ENCODE measurements around the gene CDKN1C.

Gene CDKN1C

DNA sequence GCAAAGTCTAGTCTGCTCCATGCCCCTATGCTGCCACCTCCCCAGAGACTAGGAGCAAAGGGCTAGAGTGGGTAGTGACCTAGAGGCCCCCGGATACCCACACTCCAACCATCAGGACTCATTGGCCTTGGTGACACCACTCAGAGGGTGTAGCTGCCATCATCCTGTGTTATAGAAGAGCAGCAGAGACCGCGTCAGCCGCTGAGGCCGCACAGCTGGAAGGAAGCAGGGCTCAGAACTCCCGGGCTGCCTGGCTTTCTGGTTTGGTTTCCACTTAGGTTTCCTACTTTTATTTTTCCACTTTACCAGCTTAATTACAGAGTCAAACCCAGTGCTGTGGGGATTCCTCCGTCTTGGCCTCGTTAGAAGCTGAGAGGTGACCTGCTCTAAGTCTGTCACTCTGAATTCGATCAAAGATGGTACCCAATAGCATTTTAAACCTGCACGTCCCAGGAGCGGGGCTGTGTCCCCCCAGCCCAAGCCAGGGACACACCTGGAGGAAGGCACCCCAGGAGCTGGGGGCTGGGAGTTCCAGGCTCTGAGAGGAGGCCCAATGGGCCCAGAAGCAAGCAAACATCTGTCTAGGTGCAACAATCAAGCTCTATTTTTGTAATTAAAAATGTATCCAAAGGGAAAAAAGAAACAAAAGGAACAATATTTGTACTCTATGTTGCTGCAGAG, 2.1 kb upstream of the CDKN1C start:
- no peak for DNase-seq

DNA sequence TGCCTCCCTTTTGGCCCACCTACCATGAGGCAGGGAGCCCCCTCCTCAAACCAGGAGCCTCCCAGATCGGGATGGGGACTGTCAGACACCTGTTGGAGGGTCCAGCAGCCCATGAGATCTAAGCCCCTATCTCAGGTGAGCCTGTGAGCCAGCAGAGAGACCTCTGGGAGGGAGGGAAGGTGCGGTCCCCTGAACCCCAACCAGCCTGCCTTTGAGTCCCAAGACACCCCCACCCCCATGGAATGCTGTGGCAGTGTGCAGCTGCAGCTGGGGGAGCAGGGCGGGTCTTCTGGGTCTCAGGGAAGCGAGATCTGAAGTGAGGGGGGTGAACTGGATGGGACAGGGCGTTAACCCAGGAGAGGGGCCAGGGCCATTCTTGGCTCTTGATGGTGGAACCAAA, 1.4 kb upstream of the CDKN1C start:
- DNase-seq: no peak

DNA sequence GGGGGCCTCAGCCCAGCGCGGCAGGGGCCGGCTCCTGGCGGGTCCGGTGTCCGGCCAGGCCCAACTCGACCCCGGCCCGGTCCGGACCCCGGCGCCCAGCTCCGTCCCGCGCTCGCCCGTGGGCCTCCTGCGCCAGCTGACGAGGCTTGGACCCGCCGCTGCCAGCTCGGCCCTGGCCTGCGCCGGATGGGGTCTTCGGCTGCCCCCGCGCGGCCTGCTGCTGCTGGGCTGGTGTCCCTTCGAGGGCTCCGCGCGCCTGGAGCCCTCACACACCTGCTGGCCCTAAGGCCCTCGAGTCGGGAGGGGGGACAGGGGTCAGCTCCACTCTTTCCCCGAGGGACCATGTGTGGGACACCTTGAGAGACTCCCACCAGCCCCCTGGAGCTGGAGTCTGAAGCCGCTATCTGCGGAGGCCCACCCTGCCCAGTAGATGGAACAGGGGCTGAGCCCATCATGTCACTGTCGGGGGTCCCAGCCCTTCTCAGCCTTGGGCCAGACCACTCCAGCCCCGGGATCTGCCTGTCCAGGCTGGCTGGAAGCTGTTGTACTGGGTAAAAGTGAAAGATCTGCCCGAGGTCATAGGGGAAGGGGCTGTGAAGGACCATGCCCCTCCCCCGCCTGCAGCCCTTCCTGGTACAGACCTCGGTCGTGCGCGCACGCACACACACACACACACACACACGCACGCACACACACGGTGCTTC, 768 bp upstream of the CDKN1C start:
- no peak for DNase-seq

DNA sequence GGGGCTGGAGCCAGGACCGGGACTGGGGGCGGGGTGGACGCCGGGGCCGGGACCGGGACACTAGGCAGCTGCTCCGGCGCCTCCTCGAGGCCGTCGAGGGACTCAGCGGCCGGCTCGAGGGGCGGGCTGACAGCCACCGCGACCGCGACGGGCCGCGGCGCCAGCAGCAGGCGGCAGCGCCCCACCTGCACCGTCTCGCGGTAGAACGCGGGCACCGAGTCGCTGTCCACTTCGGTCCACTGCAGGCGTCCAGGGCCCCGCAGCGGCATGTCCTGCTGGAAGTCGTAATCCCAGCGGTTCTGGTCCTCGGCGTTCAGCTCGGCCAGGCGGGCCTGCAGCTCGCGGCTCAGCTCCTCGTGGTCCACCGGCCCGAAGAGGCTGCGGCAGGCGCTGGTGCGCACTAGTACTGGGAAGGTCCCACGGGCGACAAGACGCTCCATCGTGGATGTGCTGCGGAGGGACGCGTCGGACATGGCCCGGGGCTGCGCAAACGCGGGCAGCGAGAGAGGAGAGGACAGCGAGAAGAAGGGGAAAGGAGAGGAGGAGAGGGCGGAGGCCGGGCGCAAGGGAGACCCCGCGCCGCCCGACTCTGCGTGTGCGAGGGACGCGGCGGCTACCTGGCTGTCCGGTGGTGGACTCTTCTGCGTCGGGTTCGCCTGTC, 428 bp downstream of the CDKN1C start:
- DNase-seq: peak in 1 of 2 donors; percentile 41

DNA sequence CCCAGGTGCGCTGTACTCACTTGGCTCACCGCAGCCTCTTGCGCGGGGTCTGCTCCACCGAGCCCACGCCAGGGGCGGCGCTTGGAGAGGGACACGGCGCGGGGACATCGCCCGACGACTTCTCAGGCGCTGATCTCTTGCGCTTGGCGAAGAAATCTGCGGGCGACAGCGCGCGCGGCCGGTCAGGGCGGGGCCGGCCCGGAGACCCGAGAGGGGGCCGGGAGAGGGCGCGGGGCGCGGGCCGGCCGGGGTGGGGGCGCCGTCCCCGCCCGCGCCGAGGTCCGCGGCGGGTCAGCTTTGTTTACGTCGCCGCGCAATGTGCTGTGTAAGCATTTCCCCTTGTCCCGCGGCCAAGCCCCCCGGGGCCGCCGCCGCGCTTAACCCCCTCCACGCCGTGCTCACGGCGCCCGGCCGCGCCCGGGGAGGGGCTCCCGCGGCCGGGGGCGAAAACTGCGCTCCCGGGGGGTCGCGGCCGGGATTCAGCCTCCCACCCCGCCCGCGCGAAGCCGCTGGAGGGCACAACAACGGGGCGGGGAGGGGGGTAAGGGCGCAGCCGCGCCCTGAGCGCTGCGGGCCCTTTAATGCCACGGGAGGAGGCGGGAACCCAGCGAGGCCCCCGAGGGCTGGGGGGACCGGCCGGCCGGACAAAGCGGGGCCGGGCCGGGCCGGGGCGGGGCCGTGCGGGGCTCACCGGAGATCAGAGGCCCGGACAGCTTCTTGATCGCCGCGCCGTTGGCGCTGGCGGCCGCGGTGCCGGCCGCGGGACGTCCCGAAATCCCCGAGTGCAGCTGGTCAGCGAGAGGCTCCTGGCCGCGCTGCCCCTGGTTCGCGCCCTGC, 1.4 kb downstream of the CDKN1C start:
- DNase-seq: no peak

DNA sequence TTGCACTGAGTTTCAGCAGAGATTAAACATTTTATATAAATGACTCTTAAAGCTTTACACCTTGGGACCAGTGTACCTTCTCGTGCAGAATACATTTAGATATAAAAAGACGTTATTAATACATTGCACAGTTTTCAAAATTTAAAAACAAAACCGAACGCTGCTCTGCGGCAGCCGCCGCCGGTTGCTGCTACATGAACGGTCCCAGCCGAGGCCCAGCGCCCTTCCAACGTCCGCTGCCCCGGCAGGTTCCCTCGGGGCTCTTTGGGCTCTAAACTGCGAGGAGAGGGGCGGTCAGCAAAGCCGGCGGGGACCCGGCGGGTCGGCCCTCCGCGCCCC, 2.0 kb downstream of the CDKN1C start:
- DNase-seq: no peak

DNA sequence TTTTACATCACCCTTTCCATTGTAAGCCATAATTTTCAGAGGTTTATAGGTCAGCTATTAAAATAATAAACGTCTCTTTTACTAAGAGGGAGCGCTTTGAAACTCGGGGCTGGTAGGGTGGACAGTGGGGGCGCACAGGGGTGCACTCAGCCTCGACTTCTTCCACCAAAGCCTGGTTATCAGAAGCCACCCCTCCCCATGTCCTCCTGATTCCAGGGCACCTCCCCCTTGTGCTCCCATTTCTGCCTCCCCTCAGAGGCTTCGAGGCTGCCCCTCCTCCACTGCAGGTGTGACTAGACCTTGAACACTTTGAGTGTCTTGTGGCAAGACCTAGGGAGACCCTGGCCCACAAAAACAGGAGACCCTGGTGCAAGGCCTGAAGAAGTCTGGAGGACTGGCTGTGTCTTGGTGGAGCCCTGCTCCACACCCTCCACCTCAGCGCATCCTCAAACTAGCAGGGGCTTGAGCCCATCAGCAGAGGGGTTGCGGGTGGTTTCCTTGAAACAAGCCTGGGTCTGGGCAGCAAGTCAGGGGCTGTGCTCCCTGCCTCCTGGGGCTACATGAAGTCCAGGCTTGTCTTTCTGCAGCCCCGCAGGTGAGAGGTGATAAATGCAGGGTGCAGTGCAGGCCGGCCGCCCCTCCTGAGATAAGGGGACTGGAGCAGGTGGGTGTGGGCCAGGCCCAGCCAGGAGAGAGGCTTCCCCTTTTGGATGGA, 3.0 kb downstream of the CDKN1C start:
- no peak for DNase-seq

DNA sequence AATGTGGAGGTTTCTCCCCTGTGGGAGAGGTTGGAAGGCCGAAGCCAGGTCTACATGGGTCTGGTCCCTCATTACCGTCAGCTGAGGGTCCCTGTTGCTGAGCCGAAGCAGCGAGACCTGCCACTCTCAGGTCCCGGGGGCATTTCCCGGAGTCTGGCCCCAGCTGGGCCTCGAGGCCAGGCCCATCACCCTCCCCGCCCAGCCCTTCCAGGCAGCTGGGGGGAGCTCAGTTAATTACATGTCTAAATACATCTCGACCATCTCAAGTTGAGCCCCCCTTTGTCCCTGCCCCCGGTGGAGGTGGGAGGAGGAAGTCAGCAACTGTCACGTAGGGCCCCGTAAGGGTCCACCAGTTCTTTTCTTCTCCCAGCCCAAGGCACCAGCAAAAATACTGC, 3.6 kb downstream of the CDKN1C start:
- no peak for DNase-seq

DNA sequence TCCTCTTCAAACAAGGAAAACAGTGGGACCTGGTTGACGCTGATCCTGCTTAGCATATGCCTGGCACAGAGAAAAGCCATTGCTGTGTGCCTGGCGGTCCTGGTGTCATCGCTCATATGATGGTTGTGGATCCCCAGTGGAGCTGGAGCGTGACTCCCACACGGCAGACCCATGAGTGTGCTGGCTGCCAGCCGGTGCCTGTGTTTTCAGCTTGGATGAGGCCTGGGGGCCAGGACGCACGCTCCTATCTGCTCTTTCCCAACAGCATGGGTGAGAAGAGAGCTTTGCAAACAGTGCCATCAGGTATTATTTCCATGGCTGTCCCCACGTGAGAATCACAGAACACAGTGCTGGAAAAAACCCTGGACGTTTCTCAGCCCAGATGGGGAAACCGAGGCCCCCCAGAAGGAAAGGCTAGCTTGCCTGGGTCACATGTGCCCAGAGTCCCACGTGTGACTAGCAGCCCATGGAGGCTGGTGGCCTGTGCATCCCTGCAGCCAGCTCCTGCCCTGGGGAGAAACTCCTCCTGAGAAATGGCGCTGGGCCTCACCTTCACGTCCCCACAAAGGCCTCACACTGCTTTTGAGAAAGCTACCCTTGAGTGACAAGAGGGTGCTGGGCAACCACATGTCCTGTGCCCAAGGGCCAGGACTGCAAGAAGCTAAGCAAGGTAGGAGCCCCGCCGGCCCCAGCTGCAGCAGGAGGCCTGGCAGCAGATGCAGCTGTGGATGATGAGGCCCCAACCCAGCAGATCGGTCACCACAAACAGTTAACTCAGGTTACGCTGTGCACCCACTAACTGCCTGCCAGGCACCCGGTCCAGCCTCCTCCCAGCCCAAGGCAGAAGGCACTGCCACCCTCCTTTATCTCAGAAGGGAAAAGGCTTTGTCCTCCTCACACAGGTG, 4.2 kb downstream of the CDKN1C start:
- no peak for DNase-seq

DNA sequence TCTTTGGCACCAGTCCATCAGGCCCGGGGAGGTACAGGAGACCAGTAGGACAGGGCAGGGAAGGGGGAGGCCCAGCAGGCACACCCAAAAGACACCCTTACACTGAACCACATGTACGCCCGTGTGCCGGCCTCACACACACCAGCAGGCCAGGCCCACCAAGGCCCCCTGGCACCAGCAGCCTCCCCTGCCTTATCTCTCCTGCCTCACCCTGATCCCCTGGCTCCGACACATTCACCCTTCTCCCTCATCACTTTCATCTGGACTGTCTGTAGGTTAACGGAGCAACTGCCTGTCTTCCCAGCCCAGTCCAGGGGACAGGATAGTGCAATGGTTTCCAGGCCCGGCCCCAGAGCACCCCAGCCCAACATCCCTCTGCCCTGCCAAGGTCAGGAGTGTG, 4.9 kb downstream of the CDKN1C start:
- no peak for DNase-seq

DNA sequence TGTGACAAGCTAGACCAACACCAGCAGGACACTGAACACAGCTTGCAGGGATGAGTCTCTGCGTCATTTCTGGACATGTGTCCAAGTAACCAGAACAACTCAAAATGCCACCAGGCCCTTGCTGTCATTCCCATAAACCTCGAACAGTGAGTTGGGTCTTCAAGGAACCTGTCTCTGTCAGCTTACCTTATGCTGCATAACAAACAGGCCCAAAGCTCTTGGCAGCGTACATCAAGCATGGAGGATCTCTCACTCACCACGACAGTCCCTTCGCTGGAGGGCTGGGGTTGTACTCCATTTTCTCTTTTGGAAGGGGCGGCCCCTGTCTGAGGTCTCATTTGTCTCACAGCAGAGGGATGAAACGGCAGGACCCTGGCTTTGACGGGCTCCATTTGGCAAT, 6.8 kb downstream of the CDKN1C start:
- DNase-seq: no peak

DNA sequence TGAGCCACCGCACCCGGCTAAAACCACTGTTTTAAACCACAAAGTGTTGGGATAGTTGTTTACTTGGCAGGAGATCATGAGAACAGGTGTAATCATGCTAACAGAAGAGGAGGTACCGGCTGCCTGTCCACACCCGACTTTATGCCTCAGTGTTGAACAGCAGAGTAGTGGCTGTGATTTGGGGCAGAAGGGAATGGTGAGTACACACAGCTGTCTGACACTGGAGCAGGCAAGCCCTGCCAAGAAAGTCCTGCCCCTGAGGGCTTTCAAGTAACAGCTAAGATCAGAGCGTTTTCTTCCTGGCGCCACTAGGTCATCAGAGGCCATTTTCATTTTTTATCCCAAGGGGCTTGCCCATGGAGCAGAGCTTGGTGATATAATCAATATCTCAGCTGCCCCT, 8.1 kb downstream of the CDKN1C start:
- DNase-seq: no peak

DNA sequence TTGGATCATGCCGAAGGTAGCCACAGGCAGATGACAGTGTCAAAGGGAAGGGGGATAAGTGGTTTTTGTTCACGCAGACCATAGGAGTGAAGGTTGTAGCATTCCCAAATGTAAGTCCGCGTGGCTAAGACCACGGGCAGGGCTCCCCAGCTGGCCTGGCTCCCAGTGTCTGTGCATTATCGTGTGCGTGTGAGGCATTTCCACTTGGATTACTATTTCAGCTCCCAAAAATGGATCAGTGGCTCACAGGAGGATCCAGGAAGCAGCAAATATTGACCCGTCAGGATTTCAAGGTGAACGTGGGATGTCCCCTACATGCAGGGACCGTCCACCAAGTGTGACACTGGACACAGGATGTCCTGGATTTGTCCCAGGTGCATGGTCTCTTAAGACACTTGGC, 10.6 kb downstream of the CDKN1C start:
- DNase-seq: no peak

DNA sequence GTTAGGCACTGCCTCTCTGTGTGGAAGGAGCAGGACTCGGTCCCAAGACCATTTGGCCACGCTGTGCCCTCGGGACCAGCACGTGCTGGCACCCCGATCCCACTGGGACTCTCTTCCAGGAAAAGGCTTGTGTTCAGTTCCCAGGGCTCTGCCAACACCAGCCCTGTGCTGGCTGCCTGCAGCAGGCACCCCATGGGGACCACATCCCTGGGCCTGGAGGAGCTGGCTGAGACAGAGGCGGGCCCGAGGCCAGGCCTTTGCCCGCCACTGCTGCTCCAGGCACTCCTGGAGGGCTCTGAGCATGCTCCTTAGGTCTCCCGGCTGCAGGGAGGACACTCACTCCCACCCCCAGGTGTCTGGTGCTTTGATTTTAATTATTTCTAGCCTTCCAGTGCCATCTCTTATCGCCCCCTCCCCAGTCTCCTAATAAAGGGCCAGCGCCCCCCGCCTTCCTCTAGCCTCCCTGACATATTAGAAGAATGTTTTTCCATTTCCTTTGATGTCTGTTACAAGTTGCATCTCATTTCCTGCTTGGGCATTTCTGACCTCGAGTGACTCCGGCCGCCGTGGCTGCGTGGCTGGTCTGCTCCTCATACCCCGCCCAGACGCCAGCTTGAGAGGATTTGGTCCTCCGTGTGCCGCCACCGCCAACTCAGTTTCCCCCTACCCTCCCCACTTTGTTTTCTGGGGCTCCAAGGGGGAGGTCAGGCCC, 14.4 kb downstream of the CDKN1C start:
- no peak for DNase-seq

DNA sequence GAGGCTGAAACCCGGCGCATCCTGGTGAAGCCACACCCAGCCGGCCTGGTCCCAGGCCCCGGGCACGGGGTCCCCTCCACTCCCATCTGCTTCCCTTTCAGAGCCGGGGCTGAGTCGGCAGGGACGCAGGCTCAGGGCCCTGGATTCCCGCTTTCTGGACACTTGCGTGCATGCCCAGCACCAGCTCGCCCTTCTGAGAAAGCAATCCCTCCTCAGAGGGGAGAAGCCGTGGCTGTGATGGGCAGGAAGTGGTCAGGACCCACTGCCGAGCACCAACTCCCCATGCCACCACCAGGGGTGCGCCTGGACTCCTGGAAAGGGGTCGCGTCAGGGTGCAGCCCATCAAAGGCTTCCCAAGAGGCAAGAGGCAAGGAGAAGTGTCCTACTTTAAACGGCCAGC, 15.1 kb downstream of the CDKN1C start:
- no peak for DNase-seq

DNA sequence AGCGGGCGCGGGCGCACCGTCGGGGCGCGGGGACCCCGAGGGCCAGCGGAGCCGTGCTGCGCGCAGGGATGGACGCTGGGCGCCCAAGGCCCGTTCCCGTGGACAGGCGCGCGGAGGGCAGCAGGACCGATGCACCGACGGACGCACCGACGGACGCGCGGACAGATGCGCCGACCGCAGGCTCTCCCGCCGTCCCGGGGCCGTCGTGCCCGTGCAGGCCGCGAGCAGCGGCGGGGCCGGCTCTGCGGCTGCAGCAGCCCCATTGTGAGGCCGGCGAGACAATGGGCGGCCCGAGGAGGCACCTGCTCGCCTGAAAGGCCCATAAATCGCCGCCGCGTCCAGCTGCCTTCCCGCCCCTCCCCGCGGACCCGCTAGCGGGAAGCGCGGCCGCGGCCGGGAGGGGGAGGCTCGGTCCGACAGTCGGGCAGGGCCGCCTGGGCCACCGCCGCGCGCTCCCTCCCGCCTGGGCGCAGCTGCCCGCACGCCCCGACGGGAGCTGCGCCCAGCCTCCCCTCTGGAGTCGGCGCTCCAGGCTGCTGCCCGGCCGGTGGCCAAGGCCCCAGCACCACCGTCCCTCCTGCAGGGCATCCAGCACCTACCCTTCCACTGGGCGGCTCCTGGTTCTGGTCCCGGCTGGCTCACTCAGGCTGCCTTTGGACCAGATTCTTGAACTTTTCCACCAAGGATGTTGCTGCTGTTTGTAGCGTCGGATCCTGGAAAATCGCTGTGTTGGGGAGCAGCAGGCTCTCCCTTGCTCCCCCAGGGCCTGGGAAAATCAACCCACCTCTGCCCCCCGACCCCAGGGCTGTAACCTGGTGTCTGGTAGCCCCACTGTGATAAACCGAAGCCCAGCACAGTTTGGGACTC, 15.8 kb downstream of the CDKN1C start:
- DNase-seq: no peak

DNA sequence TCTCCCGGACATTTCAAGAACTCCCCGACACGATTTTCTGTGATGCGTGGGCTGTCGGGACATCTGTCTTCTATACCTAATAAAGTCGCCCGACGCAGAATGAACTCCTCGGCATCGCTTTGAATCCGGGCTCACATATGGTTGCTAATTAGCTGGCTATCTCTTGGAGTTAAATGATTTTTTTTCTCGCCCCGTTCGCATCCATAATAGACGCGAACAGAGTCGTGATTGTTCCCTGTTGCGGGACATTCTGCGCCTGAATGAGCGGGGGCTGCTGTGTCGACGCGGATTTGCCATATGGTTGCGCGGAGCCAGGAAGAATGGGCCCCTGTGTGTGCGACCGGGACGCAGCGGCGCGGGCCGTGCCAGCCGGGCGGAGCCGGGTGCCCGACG, 16.4 kb downstream of the CDKN1C start:
- DNase-seq: no peak

DNA sequence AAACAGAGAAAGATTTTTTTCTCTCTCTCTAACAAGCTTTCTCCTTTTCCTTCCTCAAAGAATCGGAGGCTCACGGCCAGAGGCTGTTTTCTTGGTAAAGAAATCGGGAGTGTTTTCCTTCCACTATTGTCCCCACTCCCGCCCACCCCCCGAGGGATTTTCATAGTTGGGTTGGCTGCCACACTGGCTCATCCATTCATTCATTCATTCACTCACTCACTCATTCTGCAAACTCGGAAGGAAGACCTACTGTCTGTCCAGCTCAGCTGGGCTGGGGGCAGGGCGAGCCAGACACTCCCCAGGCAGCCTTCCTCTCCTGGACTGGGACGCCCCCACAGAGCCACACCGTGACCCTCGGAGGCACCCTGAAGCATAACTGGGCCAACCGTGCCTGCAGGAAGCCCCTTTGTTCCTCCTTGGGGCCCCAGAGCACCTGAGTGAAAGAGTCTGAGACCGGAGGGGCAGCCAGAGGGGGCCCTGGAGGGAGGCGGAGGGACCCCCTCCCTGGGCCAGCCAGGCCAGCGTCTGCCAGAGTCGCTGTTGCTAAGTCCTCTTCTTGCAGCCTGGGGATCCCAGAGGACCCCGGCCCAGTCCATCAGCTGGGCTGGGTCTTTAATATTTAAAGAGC, 17.0 kb downstream of the CDKN1C start:
- DNase-seq: no peak

DNA sequence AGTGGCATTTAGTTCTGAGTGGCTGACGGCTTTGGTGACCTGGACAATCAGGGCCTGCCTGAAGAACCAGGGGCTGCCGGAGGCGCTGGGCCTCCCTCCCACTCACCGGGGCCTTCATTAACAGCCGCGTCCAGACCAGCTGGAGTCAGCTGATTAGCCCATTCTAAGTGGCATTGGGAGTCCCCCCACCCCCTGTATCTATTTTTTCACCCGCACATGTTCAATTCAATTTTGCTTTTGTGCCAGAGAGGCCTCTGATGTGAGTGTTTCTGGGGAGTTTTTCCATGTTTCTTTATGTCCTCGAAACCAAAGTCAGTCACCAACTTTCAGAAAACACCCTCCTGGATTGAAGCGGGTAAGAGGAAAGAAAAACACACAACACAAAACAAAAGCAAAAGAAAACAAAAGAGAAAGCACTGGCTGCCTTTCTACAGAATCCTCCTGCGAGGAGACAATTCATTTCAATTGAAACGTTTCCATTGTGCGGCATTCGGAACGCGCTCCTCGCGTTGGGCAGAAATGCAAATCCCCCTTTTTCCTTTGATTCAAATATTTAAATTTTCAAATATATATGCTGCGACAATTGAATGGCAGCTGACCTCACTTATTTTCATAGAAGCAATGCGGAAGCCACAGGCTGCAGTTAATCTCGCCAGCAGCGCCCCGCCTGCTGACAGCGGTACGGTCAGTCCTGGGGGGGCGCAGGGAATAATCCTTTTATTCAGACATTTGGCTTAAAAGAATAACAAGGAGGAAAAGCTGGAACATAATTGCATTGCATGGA, 17.7 kb downstream of the CDKN1C start:
- no peak for DNase-seq

All from stimulated activated CD4-positive, alpha-beta T cell treated with anti-CD3 and anti-CD28 coated beads, Interleukin-2, amount 100 ng/mL, for 24 hours (primary cell).